Urothelium cell line (cell line): Measurements from ENCODE around the gene MAMDC2.

Source experiments
- DNase-seq: peaks from one replicate; pipeline ENCODE4 v3.0.0; 2011; ENCODE audit warnings: low spot score, mixed read lengths
- FAIRE-seq: peaks from 2 replicates; lab custom pipeline; 2011; peaks lifted over from hg19 to GRCh38; lab: Jason Lieb, UNC

The MAMDC2 gene

GRCh38 chr9:70100362-70100761, 56.7 kb downstream of the MAMDC2 start:
- no peak for FAIRE-seq
- no peak for DNase-seq

GRCh38 chr9:70101265-70101664, 57.6 kb downstream of the MAMDC2 start:
- no peak for DNase-seq
- FAIRE-seq = no peak

GRCh38 chr9:70105147-70105546, 61.5 kb downstream of the MAMDC2 start:
- no peak for DNase-seq
- no peak for FAIRE-seq

GRCh38 chr9:70106571-70106970, 62.9 kb downstream of the MAMDC2 start:
- DNase-seq (no peak), FAIRE-seq (no peak)

GRCh38 chr9:70107558-70107957, 63.9 kb downstream of the MAMDC2 start:
- no peak for FAIRE-seq
- no peak for DNase-seq

GRCh38 chr9:70108181-70108580, 64.5 kb downstream of the MAMDC2 start:
- DNase-seq (no peak), FAIRE-seq (no peak)

- no peak for FAIRE-seq
Observed at GRCh38 chr9:70110194-70111041, 66.8 kb downstream of the MAMDC2 start.

GRCh38 chr9:70111042-70111602, 67.5 kb downstream of the MAMDC2 start:
- peak; percentile 72 for DNase-seq
- FAIRE-seq = no peak

More at GRCh38 chr9:70110194-70111041, 66.8 kb downstream of the MAMDC2 start:
- peak; percentile 20 for DNase-seq

GRCh38 chr9:70111641-70112236, 68.1 kb downstream of the MAMDC2 start:
- FAIRE-seq = no peak
- DNase-seq = peak; percentile 33

GRCh38 chr9:70112981-70113380, 69.3 kb downstream of the MAMDC2 start:
- no peak for DNase-seq
- FAIRE-seq = no peak

GRCh38 chr9:70113403-70114022, 69.9 kb downstream of the MAMDC2 start:
- DNase-seq = peak; percentile 63
- FAIRE-seq = no peak

- no peak for DNase-seq
- no peak for FAIRE-seq
Observed at GRCh38 chr9:70114898-70115297, 71.2 kb downstream of the MAMDC2 start.

- DNase-seq = no peak
- no peak for FAIRE-seq
Observed at GRCh38 chr9:70117835-70118319, 74.2 kb downstream of the MAMDC2 start.

- DNase-seq (no peak), FAIRE-seq (no peak)
Observed at GRCh38 chr9:70119786-70120185, 76.1 kb downstream of the MAMDC2 start.

GRCh38 chr9:70120834-70121510, 77.3 kb downstream of the MAMDC2 start:
- peak; percentile 81 for FAIRE-seq

GRCh38 chr9:70121818-70122436, 78.3 kb downstream of the MAMDC2 start:
- DNase-seq = no peak
- FAIRE-seq = no peak

More at GRCh38 chr9:70120834-70121510, 77.3 kb downstream of the MAMDC2 start:
- peak; percentile 73 for DNase-seq

GRCh38 chr9:70123695-70124094, 80.0 kb downstream of the MAMDC2 start:
- FAIRE-seq (no peak), DNase-seq (no peak)

GRCh38 chr9:70125621-70126263, 82.1 kb downstream of the MAMDC2 start:
- DNase-seq (no peak), FAIRE-seq (no peak)

GRCh38 chr9:70127036-70127435, 83.4 kb downstream of the MAMDC2 start:
- no peak for DNase-seq
- no peak for FAIRE-seq
